ENCODE measurements around the gene SYT3.
"Not testable (repeated sequence)": the region's sequence is repeated elsewhere in the genome, so short reads cannot be mapped to it uniquely, and the experiment has no call there.

Gene SYT3

DNA sequence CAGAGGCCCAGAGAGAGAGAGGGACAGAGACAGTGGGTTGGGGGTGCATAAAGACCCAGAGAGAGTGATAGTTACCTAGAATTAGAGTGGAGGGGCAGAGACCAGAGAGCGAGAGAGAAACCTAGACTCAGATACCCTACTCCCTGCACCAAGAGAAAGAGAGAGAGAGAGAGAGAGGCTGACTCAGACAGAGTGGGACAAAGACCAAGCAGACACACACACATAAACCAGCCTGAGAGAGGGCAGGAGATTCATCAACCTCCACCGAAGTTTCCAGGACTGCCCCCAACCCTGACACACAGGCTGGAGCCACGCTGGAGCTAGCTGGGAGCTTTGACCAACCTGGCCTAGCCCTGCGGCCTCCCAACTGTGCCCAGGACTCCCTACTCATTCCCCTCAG lies 12.9 kb downstream of the SYT3 start:
- TF ChIP-seq, protein P1, sequence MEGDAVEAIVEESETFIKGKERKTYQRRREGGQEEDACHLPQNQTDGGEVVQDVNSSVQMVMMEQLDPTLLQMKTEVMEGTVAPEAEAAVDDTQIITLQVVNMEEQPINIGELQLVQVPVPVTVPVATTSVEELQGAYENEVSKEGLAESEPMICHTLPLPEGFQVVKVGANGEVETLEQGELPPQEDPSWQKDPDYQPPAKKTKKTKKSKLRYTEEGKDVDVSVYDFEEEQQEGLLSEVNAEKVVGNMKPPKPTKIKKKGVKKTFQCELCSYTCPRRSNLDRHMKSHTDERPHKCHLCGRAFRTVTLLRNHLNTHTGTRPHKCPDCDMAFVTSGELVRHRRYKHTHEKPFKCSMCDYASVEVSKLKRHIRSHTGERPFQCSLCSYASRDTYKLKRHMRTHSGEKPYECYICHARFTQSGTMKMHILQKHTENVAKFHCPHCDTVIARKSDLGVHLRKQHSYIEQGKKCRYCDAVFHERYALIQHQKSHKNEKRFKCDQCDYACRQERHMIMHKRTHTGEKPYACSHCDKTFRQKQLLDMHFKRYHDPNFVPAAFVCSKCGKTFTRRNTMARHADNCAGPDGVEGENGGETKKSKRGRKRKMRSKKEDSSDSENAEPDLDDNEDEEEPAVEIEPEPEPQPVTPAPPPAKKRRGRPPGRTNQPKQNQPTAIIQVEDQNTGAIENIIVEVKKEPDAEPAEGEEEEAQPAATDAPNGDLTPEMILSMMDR (conservative IDR thresholded peaks at IDR 0.05; ENCODE audit: low read depth, low read length) = no peak
- no peak for DNase-seq (ENCODE audit: low read depth)
- H3K4me3 ChIP-seq (ENCODE audit: low read length) = no peak overlapping the region

DNA sequence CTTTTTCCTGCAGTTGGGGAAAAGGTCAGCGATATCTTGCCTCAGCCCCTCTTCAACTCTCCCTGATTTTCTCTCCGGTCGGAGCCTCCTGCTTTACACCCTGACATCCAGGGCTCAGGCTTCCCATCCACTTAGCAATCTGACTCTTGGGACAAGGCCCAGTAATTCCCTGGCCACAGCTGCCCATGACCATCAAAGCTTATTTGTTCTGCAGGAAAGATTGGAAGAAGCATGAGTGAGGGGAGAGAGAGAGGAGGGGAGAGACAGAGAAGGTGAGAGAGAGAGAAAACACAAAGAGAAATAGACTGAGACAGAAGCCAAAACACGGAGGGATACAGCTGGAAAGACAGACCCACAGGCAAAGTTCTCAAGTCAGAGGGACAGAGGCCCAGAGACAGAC lies 13.7 kb downstream of the SYT3 start:
- no peak overlapping the region for H3K4me3 ChIP-seq (ENCODE audit: low read length)
- DNase-seq (ENCODE audit: low read depth) = no peak
- TF ChIP-seq, protein P1 (conservative IDR thresholded peaks at IDR 0.05; ENCODE audit: low read depth, low read length) = no peak

DNA sequence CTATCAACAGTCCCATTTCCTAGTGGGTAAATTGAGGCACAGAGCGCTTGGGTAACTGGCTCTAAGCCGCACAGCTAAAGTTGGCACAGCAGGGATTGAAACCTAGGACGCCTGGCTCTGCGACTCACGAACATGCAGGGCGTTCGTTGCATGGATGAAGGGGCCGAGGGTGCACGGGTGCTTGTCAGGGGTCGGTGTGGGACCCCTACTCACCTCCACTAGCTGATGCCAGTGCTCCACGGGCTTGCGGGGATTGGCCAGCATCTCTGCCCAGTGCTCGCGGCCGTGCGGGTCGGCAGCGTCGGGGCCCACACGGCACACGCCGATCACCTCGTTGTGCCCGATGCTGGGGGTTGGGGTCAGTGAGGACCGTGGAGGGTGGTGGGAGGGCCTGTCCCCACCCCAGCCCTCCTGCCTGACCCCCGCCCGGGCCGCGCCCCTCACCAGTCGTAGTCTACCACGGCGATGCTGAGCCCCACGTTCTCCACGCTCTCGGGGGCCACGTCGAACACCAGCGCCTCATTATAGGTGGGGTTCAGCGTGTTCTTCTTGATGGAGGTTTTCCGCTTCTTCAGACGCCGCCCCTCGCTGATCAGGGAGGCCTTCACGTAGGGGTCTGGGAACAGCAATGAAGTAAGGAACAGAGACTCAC lies 14.6 kb downstream of the SYT3 start:
- H3K4me3 ChIP-seq (ENCODE audit: low read length) = no peak overlapping the region
- TF ChIP-seq, protein P1 (conservative IDR thresholded peaks at IDR 0.05; ENCODE audit: low read depth, low read length) = no peak
- DNase-seq (ENCODE audit: low read depth) = no peak

GRCh38 chr19:50620394-50620906 lies 19.2 kb downstream of the SYT3 start:
- not testable (repeated sequence) for H3K4me3 ChIP-seq (ENCODE audit: low read length); DNase-seq (ENCODE audit: low read depth)

- not testable (repeated sequence) for DNase-seq (ENCODE audit: low read depth)
These were observed 20.5 kb downstream of the SYT3 start for GRCh38 chr19:50619184-50619583.

GRCh38 chr19:50618379-50618778 lies 21.3 kb downstream of the SYT3 start:
- not testable (repeated sequence) for DNase-seq (ENCODE audit: low read depth); H3K4me3 ChIP-seq (ENCODE audit: low read length)

More at GRCh38 chr19:50619184-50619583, 20.5 kb downstream of the SYT3 start:
- H3K4me3 ChIP-seq (ENCODE audit: low read length) = not testable (repeated sequence)

DNA sequence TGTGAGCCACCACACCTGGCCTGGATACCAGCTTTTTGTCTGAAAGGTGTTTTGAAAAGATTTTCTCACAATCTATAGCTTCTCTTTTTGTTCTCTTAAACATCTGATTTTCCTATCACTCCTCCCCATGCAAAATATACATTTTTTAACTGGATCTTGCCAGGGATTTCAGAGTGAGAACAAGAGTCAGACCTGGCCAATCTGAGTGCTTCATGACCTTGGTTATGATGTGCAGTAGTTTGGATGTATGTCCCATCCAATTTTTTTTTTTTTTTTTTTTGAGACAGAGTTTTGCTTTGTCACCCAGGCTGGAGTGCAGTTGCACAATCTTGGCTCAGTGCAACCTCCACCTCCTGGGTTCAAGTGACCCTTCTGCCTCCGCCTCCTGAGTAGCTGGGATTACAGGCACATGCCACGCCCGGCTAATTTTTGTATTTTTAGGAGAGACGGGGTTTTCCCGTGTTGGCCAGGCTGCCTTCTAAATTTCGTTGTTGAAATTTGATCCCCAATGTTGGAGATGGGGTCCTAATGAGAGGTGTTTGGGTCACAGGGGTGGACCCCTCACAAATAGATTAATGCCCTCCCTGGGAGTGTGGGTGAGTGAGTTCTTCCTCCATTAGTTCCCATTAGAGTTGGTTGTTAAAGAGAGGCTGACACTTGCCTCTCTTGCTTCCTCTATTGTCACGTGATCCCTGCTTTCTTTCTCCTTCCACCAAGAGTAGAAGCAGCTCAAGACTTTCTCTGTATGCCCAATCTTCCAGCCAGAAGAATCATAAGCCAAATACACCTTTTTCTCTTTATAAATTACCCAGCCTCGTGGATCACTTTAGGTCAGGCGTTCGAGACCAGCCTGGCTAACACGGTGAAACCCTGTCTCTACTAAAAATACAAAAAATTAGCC lies 26.9 kb downstream of the SYT3 start:
- H3K4me3 ChIP-seq (ENCODE audit: low read length) = not testable (repeated sequence)

GRCh38 chr19:50607874-50608785 lies 31.6 kb downstream of the SYT3 start:
- TF ChIP-seq, protein P1 (conservative IDR thresholded peaks at IDR 0.05; ENCODE audit: low read depth, low read length) = peak; percentile 44
- no peak overlapping the region for H3K4me3 ChIP-seq (ENCODE audit: low read length)
- DNase-seq (ENCODE audit: low read depth) = peak; percentile 17

More for the DNA sequence above, 26.9 kb downstream of the SYT3 start:
- DNase-seq (ENCODE audit: low read depth) = not testable (repeated sequence)
